GM19238 (cell line): ENCODE results near the gene CTXND1.
"Not testable (repeated sequence)": the region's sequence is repeated elsewhere in the genome, so short reads cannot be mapped to it uniquely, and the experiment has no call there.

Experiments
- DNase-seq: peaks from one replicate; pipeline ENCODE4 v3.0.0; 2011; ENCODE audit warnings: low spot score; ENCODE audit not compliant: insufficient read length

The CTXND1 gene

DNA sequence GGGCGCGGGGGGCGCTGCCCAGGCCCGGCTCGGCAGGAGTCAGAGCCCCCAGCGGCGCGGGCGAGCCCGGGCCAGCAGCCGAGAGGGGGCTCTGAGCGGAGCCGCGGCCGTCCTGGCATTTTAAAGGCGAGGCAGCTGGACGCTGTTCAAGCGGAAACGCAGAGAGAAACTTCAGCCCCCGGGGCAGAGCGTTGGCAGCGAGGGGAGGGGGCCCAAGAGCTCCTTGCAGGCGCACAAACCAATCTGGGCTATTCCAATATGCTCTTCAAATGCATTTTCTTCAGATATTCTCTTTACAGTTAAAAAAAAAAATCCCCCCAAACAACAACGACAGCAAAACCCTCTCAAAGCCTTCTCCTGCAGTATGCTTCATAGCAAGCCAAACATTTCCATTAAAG, at the start of gene CTXND1:
Gene CTXND1, minus strand, starts transcription at position 93 of the 398 bp plus-strand sequence. CDS start 50,264 bp downstream, outside the sequence.
- no peak for DNase-seq

DNA sequence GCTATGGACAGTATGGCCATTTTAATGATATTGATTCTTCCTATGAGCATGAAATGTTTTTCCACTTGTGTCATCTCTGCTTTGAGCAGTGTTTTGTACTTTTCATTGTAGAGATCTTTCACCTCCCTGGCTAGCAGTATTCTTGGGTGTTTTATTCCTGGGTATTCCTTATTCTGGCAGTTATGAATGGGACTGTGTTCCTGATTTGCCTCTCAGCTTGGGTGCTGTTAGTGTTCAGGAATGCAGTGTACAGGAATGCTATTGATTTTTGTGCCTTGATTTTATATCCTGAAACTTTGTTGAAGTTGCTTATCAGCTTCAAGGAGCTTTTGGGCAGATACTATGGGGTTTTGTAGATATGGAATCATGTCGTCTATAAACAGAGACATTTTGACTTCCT, 49.5 kb upstream of the CTXND1 start:
- no peak for DNase-seq

DNA sequence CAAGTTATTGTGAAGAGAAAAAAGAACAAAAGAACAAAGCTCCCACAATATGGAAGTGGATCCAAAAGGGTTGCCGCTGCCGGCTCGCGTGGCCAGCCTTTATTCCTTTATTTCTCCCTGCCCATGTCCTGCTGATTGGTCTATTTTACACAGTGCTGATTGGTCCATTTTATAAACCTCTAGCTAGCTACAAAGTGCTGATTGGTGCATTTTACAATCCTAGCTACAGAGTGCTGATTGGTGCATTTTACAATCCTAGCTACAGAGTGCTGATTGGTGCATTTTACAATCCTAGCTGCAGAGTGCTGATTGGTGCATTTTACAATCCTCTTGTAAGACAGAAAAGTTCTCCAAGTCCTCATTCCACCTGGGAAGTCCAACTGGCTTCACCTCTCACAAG, 43.8 kb upstream of the CTXND1 start:
- not testable (repeated sequence) for DNase-seq

DNA sequence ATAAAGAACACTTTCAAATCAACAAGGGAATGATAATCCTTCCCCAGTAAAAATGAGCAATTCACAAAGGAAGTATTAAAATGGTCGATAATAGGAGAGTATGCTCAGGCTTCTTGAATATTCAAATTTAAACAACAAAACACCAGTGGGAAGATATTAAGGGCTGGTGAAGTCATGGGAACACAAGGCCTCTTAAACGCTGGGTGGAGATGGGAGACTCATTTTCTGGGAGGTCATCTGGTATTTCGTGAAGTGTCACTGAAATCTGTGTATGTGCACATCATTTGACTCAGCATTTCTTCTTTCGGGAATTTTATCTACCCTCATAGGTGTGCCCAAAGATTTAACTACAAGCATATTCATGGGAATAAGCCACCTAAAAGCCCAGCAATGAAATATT, 40.1 kb upstream of the CTXND1 start:
- no peak for DNase-seq

DNA sequence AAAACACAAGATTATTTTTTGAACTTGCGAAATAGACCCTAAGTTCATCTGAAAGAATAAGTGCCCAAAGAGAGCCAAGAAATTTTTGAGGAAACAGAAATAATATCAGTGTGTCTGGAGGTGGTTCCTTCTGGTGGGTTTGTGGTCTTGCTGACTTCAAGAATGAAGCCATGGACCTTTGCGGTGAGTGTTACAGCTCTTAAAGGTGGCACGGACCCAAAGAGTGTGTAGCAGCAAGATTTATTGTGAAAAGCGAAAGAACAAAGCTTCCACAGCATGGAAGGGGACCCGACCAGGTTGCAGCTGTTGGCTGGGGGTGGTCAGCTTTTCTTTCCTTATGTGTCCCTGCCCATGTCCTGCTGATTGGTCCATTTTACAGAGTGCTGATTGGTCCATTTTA, 38.9 kb upstream of the CTXND1 start:
- not testable (repeated sequence) for DNase-seq

DNA sequence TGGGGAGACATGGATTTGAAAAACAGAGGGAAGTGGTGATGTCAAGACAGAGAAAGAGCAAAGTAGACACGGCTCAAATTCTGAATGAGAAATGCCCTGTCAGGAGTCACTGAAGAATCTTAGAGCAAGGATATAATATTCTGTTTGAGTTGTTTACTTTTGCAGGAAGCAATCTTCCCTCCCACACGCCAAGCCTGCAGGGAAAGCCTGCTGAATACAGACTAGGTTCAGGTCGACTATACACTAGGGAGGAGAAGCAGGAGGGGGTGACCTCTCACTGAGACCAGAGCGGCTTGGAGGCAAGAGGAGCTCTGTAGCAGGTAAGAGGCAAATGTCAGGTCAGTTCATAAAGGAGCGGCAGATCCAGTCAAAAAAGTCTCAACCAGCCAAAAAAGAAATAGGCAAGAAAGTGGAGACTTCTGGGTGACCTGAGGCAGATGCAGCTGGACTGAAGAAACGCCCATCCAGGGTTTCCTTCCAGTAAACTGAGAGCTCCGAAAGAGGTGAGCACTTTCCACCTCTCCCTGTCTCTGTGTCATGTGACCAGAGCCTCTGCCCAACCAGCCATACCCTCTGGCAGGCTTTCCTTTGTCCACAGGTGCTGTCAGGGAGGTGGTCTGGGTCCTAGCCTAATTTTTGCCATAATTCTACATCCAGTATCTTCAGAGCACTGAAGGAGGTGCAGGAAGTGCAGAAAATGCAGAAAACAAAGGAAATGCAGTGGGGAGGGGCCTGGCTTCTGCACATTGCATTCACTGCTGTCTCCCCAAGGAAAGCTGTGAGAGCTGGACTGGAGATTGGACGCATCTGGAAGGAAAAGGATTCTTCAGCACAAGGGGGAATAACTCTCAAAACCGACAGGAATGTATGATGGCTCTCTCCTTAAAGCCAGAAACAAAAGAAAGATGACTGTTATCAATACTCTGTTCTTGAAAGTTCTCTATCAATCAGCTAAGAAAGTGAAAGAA, 37.8 kb upstream of the CTXND1 start:
- DNase-seq: no peak

DNA sequence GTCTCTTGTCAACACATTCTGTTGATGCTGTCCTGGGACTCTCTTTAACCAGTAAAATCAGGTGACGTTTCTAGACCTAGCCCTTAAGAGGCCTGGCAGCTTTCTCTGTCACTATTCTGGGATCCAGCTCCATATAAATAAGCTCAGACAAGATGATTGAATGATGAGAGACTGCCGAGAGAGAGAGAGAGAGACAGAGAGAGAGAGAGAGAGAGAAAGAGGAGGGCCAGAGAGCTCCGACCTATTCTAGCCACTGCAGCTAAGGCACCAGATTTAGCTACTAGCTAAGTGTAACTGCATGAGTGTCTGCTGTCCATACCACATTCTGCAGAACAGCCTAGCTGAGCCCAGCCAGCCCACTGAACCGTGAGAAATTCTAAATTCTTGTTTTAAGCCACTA, 36.1 kb upstream of the CTXND1 start:
- DNase-seq: no peak

DNA sequence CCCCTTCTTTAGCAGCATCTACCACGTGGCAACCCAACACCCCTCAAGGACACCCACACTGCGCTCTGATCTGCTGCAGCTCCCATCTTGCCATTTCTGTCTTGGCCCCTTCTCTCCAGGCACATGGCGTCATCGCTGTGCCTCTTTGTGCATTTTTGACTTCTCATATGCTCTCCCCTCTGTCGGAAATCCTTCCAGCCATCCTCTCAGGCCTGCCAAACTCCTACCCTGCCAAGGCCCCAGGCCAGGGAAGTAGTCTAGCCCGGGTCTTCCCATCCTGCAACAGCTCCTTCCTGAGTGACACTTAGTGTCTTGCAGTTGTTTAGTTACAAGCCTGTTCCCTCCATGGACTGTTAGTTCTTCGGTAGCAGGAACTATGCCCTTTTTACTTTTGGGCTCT, 34.0 kb upstream of the CTXND1 start:
- no peak for DNase-seq

DNA sequence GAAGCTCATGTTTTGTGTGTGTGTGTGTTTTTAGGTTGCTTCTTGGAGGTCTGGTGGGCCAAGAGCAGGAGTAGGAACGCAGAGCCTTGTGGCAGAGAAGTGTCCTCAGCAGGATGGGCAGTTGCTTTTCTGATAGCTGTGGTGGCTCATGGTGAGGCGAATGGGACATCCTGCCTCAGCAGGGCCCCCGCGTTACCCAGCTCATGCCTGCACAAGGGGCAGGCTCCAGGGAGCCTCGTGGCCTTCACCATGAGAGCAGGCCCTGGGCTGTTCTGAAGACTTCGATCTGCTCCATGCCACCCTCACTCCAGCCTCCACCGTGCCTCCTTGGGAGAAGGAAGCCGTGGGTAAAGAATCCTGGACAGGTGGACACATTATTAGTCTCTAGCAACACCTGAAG, 33.4 kb upstream of the CTXND1 start:
- DNase-seq: no peak

DNA sequence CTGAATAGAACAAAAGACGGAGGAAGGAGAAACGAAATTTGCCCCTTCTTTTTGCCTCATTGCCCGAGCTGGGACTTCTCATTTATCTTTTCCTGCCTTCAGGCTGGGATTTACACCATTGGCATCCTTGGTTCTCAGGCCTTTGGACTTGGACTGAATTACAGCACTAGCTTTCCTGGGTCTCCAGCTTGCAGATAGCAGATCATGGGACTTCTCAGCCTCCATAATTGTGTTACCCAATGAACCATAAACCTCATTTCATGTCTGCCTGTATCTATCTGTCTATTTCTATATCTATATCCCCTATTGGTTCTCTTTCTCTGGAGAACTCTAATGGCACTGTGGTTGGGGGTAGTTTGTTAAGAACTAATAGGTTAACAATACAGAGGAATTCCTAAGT, 31.5 kb upstream of the CTXND1 start:
- no peak for DNase-seq

DNA sequence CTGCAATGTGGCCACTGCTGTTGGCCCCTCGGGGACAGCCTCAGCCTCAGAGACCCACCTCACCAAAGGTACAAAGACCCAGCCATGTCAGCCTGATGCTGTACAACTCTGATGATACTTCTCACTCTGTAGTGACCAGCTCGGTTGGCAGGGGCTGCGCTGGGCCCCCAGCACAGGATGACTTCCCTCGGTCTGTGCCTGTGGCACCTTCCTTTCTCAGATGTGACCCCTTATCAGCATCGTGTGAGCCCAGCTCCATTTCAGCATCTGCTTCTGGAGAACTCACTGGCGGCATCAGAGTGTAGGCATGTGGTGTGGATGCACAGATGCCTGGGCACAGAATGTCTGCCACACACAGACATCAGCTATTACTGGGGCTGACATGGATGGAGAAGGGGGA, 25.1 kb upstream of the CTXND1 start:
- DNase-seq: no peak

DNA sequence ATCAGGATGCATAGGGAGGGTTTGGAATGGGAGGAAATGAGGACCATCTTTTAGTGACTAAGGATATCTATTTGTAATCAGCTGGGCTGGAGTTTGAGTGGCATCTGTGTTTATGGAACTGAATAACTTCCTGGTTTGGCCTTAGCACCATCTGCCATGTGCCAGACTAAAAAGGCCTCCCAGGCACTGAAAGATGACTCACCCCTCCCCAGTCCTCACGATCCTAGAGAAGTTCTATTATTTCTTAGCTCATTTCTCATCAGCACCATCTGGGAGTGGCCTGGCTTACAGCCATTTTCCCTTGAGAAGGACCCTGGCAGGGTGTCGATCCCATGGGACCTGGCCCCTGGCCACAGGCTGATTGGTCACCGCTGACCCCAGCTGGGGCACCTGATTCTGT, 23.9 kb upstream of the CTXND1 start:
- DNase-seq: no peak

DNA sequence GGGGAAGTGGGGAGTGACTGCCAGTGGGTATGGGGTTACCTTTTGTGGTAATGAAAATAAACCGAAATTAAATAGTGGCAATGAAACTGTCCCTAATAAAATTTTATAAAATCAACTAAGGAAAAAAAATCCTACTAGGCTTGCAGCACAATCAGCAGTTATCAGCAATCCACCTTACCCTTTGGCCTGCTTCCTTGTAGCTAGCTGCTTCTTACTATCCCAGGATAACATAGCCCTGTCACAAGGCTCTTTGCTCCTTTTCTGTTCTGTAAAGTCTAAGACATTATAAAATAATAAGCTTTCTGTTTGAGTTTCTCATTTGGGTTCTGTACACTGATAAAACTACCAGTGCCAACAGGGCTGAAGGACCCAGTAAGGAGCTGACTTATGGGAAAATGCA, 23.0 kb upstream of the CTXND1 start:
- DNase-seq: no peak

DNA sequence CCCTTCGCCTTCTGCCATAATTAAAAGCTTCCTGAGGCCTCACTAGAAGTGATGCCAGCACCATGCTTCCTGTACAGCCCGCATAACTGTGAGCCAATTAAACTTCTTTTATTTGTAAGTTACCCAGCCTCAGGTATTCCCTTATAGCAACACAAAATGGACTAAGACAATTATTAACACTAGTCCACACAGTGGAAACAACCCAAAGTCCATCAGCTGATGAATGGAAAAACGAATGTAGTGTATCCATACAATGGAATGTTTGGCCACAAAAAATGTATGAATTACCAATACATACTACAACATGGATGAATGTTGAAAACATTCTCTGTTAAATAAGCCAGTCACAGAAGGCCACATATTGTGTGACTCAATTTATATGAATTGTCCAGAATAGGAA, 22.5 kb upstream of the CTXND1 start:
- no peak for DNase-seq

DNA sequence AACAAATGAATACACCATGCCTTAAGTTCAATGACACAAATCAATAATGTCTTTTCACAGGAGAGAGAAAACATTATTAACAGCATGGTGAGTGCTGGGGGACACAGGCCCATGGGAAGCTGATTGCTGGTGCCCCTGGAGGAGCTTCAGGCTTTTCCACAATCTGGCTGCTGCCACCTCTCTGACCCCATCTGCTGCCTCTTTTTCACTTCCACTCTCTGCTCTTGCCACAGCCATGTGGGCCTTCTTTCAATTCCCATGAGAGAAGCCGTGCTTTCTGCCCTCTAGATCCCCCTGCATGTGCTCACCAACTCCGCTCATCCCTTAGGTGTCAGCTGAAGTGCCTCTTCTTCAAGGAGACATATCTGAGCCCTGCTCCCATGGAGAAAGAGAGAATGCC, 21.0 kb upstream of the CTXND1 start:
- DNase-seq: no peak

DNA sequence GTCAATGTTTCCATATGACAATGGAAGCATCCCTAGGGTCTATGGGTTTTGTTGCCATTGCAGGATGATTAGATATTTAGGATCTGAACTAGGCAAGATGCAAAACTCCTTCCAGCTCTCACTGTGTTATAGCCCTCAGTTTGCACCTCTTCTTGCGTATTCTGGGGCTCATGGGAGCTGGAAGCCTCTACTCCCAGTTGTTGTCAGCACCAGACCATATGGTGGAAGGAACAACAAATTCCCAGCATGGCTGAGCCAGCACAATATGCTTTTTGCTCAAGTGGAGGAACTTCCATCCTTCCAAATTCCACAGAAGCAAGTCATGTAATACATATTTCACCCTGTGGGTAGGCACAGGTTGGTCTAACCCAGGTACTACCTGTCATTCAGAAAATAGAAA, 18.5 kb upstream of the CTXND1 start:
- no peak for DNase-seq

DNA sequence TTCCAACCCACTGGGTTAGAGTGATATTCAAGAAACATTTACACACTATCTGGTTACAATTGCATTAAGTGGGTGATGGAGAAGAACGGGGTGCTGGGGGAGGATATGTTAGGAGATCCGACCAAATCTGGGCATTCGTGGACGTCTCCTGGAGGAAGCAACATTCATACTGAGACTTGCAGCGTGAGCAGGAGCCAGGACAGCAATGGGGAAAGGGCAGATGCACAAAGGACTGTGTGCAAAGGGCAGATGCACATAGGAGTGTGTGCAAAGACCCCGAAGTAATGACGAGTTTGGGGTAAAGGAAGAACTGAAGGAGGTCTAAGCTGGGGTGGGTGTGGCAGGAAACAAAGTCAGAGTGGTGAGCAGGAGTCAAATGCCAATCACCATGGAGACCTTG, 16.1 kb upstream of the CTXND1 start:
- no peak for DNase-seq

DNA sequence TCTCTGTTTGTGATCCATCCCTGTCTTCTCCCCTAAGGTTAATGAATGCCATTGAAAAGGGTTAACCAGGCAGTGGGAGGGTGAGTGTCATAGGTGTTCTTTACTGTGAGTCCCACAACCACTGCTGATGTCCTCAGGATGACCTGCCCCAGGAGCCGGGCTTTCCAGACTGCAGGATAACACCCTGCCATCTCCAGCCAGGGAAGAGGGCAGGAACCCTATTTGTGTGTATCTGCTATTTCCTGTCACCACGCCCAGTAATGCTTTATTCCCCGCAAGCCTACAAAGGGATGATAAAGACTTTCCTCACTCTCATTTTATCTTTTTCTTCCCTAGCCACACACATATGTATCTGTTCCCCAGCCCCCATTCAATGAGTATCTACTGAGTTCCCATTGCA, 15.6 kb upstream of the CTXND1 start:
- no peak for DNase-seq

DNA sequence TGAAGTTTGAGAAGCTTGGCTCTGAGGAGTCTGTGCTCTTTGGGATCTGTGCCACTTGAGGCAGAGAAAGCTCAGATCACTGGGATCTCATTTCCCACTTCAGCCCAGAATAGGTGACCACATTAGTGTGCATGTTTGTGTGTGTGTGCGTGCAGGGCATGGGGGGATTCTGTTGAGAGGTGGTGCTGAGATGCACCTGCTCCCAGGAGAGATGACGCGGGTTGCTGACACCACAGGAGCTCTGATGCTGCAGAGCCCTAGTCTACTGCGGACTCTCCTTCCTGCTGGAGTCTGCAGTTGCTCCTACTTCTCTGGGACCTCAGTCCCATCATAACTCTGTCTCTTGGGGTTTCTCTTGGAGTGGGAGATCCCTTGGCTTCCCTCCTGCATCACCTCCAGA, 14.7 kb upstream of the CTXND1 start:
- no peak for DNase-seq

DNA sequence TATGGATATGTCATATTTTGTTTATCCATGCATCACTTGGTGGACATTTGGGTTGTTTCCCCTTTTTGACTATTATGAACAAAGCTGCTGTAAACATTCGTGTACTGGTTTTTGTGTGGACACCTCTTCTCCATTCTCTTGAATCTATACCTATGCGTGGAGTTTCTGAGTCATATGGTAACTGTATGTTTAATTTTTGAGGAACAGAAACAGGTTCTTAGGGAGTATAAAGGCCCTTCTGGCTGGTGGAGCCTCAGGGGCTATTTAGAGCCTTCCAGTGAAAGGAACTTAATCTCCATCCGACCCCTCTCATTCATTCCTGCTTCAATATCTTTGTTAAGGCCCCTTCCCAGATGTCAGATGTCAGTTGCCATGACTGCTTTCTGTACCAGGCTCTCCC, 14.1 kb upstream of the CTXND1 start:
- no peak for DNase-seq

DNA sequence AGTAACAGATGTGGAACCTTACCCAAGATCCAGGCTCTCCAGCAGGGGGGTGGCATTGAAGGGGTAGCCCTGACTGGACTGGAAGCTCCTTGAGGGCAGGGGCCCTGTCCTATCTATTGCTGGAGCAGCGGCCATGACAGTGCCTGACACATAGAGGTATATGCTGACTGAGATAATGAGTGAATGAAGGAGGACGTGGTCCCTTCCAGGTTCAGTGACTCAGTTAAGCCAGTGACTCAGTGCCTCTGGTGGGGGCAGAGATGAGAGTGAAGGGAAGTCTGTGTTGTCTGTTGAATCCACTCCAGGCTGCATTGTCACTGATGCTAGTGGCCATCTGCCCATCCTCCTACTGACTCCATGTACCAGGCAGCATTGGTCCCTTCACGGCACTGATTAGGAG, 13.0 kb upstream of the CTXND1 start:
- no peak for DNase-seq

DNA sequence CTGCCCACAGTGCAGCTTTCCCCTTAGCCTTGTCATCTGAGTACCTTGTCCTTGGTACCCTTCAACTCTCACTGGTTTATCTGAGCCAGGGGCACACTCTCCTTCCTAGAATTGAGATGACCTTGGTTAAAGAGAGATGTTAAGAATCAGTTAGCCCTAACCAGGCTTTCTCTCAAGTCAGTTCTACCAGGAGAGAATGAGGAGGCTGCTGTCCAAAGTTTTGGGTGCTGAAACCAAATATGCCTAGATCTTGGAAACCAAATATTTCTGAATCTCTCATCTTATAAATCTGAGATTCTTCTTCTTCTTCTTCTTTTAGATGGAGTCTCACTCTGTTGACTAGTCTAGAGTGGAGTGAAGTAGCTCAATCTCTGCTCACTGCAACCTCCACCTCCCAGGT, 12.0 kb upstream of the CTXND1 start:
- DNase-seq: no peak

DNA sequence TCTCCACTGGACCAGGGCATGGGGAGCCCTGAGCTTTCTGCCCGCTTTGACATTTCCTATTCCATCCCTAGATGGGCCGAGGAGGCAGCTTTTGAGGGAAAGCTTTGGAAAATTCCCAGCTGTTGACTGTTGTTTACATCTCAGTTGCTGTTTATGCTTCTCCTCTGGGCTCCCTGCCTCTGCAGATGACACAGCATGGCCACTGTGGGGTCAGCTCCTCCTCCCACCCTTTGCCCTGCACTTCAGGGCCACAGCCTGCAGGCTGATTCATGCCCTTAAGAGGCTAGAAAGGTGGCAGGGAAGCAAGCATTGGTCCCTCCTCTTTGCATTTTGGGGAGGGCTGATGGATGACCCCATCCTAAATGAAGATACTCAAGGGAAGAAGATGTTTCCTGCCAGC, 8.5 kb upstream of the CTXND1 start:
- DNase-seq: no peak
